T-helper 17 cell (primary cell): ENCODE measurements around the gene HUWE1. TPM values are rescaled to one million over a fixed set of nuclear protein-coding genes. Genes with fewer than 3 reads are reported as not detected.

Source experiments
- ATAC-seq: fragments of 150-1000 bp; cut with Tn5 transposase; 2 replicates; pipeline ENCODE4 v1.10.0; 2021; ENCODE audit warnings: mild to moderate bottlenecking, moderate library complexity
- DNase-seq, 3 donors: peaks; one replicate each; pipeline versions ENCODE4 v3.0.0 to v3.0.0-alpha.2; 2020 to 2021
- H3K9me3 ChIP-seq: one replicate; pipeline ENCODE4 v1.7.0; 2013; ENCODE audit warnings: low read length, mild to moderate bottlenecking; ENCODE audit not compliant: control insufficient read depth, poor library complexity, severe bottlenecking
- H3K27ac Mint-ChIP-seq: one replicate; pipeline ENCODE4 v1.8.0; 2022; ENCODE audit warnings: mild to moderate bottlenecking, moderate library complexity, mixed read lengths
- H3K27me3 Mint-ChIP-seq: one replicate; pipeline ENCODE4 v1.8.0; 2022; ENCODE audit warnings: mixed read lengths
- H3K36me3 Mint-ChIP-seq: one replicate; pipeline ENCODE4 v1.8.0; 2022; ENCODE audit warnings: low read depth, mixed read lengths
- H3K4me1 Mint-ChIP-seq: one replicate; pipeline ENCODE4 v1.8.0; 2022; ENCODE audit warnings: mild to moderate bottlenecking, mixed read lengths
- H3K4me3 Mint-ChIP-seq: one replicate; pipeline ENCODE4 v1.8.0; 2022; ENCODE audit warnings: mild to moderate bottlenecking, moderate library complexity, mixed read lengths
- total RNA-seq, 4 donors: library from RNA in 2 of 4; stranded (reverse) in 2 of 4; gene quantifications; one replicate each; pipeline ENCODE4 v1.2.3 and lab custom pipeline; 2022 to 2026

HUWE1 gene
- total RNA-seq, 2 donors from 2014 or later, result 211 to 214 TPM

GRCh38 chrX:53630261-53630660 lies 56.3 kb downstream of the HUWE1 start:
- no peak for ATAC-seq
- Mint-ChIP-seq H3K4me3 (no peak overlapping the region), H3K27ac (peak overlapping the region; percentile 49), H3K27me3 (no peaks in the 10 kb centered on the region), H3K4me1 (no peaks in the 10 kb centered on the region), H3K36me3 (no peaks in the 10 kb centered on the region)
- no peak for DNase-seq
- H3K9me3 ChIP-seq, result no peaks in the 10 kb centered on the region

- no peaks in the 10 kb centered on the region for H3K9me3 ChIP-seq
- Mint-ChIP-seq H3K4me1 (peaks cover 12% of the 10 kb centered on the region), H3K27ac (peak overlapping the region; percentile 73), H3K4me3 (no peak overlapping the region), H3K27me3 (no peaks in the 10 kb centered on the region), H3K36me3 (peaks cover 8% of the 10 kb centered on the region)
- ATAC-seq, result no peak
- no peak for DNase-seq
Measured at GRCh38 chrX:53622431-53622830, 64.1 kb downstream of the HUWE1 start.

GRCh38 chrX:53621418-53621986 lies 65.0 kb downstream of the HUWE1 start:
- Mint-ChIP-seq H3K4me3 (no peak overlapping the region), H3K36me3 (peaks cover 8% of the 10 kb centered on the region)

GRCh38 chrX:53616946-53617345 lies 69.6 kb downstream of the HUWE1 start:
- H3K9me3 ChIP-seq, result no peaks in the 10 kb centered on the region
- DNase-seq (no peak), ATAC-seq (no peak)
- Mint-ChIP-seq H3K4me1 (peaks cover 7% of the 10 kb centered on the region), H3K27ac (no peak overlapping the region), H3K4me3 (no peak overlapping the region), H3K27me3 (no peaks in the 10 kb centered on the region), H3K36me3 (peaks cover 8% of the 10 kb centered on the region)

More at GRCh38 chrX:53621418-53621986, 65.0 kb downstream of the HUWE1 start:
- DNase-seq (no peak), ATAC-seq (no peak)
- Mint-ChIP-seq H3K27me3 (no peaks in the 10 kb centered on the region), H3K4me1 (peaks cover 12% of the 10 kb centered on the region), H3K27ac (no peak overlapping the region)
- H3K9me3 ChIP-seq, result no peaks in the 10 kb centered on the region

- ATAC-seq (no peak), DNase-seq (no peak)
- H3K27me3 Mint-ChIP-seq, result no peaks in the 10 kb centered on the region
- H3K27ac Mint-ChIP-seq, result peak overlapping the region; percentile 19
- H3K36me3 Mint-ChIP-seq, result no peaks in the 10 kb centered on the region
- peaks cover 4% of the 10 kb centered on the region for H3K4me1 Mint-ChIP-seq
- no peak overlapping the region for H3K4me3 Mint-ChIP-seq
- no peaks in the 10 kb centered on the region for H3K9me3 ChIP-seq
Measured at GRCh38 chrX:53606456-53606855, 80.1 kb downstream of the HUWE1 start.

- H3K4me1 Mint-ChIP-seq, result peaks cover 4% of the 10 kb centered on the region
- H3K27ac Mint-ChIP-seq, result no peak overlapping the region
- no peaks in the 10 kb centered on the region for H3K27me3 Mint-ChIP-seq
- H3K9me3 ChIP-seq, result no peaks in the 10 kb centered on the region
- no peaks in the 10 kb centered on the region for H3K36me3 Mint-ChIP-seq
- no peak for DNase-seq
- no peak for ATAC-seq
- no peak overlapping the region for H3K4me3 Mint-ChIP-seq
Measured at GRCh38 chrX:53605004-53605403, 81.5 kb downstream of the HUWE1 start.

- Mint-ChIP-seq H3K27me3 (no peaks in the 10 kb centered on the region), H3K4me3 (no peak overlapping the region), H3K36me3 (no peaks in the 10 kb centered on the region), H3K27ac (peak overlapping the region; percentile 54), H3K4me1 (no peaks in the 10 kb centered on the region)
- no peak for ATAC-seq
- no peak for DNase-seq
- no peaks in the 10 kb centered on the region for H3K9me3 ChIP-seq
Measured at GRCh38 chrX:53599781-53600396, 86.6 kb downstream of the HUWE1 start.

- H3K9me3 ChIP-seq, result no peaks in the 10 kb centered on the region
- ATAC-seq (no peak), DNase-seq (no peak)
- H3K36me3 Mint-ChIP-seq, result no peaks in the 10 kb centered on the region
- H3K4me1 Mint-ChIP-seq, result no peaks in the 10 kb centered on the region
- no peaks in the 10 kb centered on the region for H3K27me3 Mint-ChIP-seq
- no peak overlapping the region for H3K4me3 Mint-ChIP-seq
- H3K27ac Mint-ChIP-seq, result peak overlapping the region; percentile 14
Measured at GRCh38 chrX:53598169-53598568, 88.3 kb downstream of the HUWE1 start.

- H3K4me3 Mint-ChIP-seq, result no peak overlapping the region
- H3K9me3 ChIP-seq, result no peaks in the 10 kb centered on the region
- ATAC-seq (no peak), DNase-seq (no peak)
- H3K36me3 Mint-ChIP-seq, result peaks cover 1% of the 10 kb centered on the region
- H3K27me3 Mint-ChIP-seq, result no peaks in the 10 kb centered on the region
- H3K27ac Mint-ChIP-seq, result no peak overlapping the region
- H3K4me1 Mint-ChIP-seq, result no peaks in the 10 kb centered on the region
Measured at GRCh38 chrX:53595266-53595810, 91.2 kb downstream of the HUWE1 start.

- no peak for DNase-seq
- Mint-ChIP-seq H3K4me3 (no peak overlapping the region), H3K36me3 (peaks cover 3% of the 10 kb centered on the region), H3K27me3 (no peaks in the 10 kb centered on the region), H3K4me1 (no peaks in the 10 kb centered on the region), H3K27ac (no peak overlapping the region)
- no peak for ATAC-seq
- no peaks in the 10 kb centered on the region for H3K9me3 ChIP-seq
Measured at GRCh38 chrX:53594354-53594753, 92.2 kb downstream of the HUWE1 start.

GRCh38 chrX:53587795-53588420 lies 98.6 kb downstream of the HUWE1 start:
- Mint-ChIP-seq H3K36me3 (peaks cover 3% of the 10 kb centered on the region), H3K4me1 (no peaks in the 10 kb centered on the region), H3K27me3 (no peaks in the 10 kb centered on the region), H3K4me3 (no peak overlapping the region), H3K27ac (no peak overlapping the region)
- no peaks in the 10 kb centered on the region for H3K9me3 ChIP-seq
- ATAC-seq (no peak), DNase-seq (no peak)

- no peaks in the 10 kb centered on the region for H3K27me3 Mint-ChIP-seq
- H3K36me3 Mint-ChIP-seq, result no peaks in the 10 kb centered on the region
- H3K4me1 Mint-ChIP-seq, result no peaks in the 10 kb centered on the region
- DNase-seq (no peak), ATAC-seq (no peak)
- H3K27ac Mint-ChIP-seq, result no peak overlapping the region
- no peak overlapping the region for H3K4me3 Mint-ChIP-seq
- no peaks in the 10 kb centered on the region for H3K9me3 ChIP-seq
Measured at GRCh38 chrX:53584891-53585290, 101.6 kb downstream of the HUWE1 start.

GRCh38 chrX:53583571-53583970 lies 102.9 kb downstream of the HUWE1 start:
- no peaks in the 10 kb centered on the region for H3K9me3 ChIP-seq
- Mint-ChIP-seq H3K36me3 (no peaks in the 10 kb centered on the region), H3K4me1 (no peaks in the 10 kb centered on the region), H3K27me3 (no peaks in the 10 kb centered on the region), H3K4me3 (no peak overlapping the region), H3K27ac (no peak overlapping the region)
- no peak for ATAC-seq
- DNase-seq, result no peak
